ENCODE data around the gene SLC35G3. TPM values are rescaled to one million over a fixed set of nuclear protein-coding genes. Genes with fewer than 3 reads are reported as not detected.

Gene SLC35G3
- total RNA-seq, 1 experiment from 2014 or later: not detected

GRCh38 chr17:35227546-35227945 is 33.4 kb upstream of the SLC35G3 start:
- H3K9me3 ChIP-seq (ENCODE audit: insufficient read depth, low read depth): no peaks in the 10 kb centered on the region
- ChIA-PET CTCF (no interaction called here), POLR2A (ENCODE audit: unreplicated experiment) (no interaction called here)
- TF ChIP-seq EZH2 (IDR thresholded peaks at IDR 0.05; ENCODE audit: low read depth): no peak
- TF ChIP-seq, protein P1, sequence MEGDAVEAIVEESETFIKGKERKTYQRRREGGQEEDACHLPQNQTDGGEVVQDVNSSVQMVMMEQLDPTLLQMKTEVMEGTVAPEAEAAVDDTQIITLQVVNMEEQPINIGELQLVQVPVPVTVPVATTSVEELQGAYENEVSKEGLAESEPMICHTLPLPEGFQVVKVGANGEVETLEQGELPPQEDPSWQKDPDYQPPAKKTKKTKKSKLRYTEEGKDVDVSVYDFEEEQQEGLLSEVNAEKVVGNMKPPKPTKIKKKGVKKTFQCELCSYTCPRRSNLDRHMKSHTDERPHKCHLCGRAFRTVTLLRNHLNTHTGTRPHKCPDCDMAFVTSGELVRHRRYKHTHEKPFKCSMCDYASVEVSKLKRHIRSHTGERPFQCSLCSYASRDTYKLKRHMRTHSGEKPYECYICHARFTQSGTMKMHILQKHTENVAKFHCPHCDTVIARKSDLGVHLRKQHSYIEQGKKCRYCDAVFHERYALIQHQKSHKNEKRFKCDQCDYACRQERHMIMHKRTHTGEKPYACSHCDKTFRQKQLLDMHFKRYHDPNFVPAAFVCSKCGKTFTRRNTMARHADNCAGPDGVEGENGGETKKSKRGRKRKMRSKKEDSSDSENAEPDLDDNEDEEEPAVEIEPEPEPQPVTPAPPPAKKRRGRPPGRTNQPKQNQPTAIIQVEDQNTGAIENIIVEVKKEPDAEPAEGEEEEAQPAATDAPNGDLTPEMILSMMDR (conservative IDR thresholded peaks at IDR 0.05): no peak
- no peaks in the 10 kb centered on the region for H3K36me3 ChIP-seq (ENCODE audit: low read depth)
- H3K4me1 ChIP-seq (replicated peaks; ENCODE audit: insufficient read depth): no peaks in the 10 kb centered on the region
- no peaks in the 10 kb centered on the region for H4K20me1 ChIP-seq (ENCODE audit: insufficient read depth)
- H3F3A ChIP-seq (ENCODE audit: insufficient read depth, low read depth): no peaks in the 10 kb centered on the region
- H3K4me3 ChIP-seq: no peak overlapping the region
- DNase-seq: no peak
- no TSS peak for BruUV-seq (replicated peaks)
- no peak overlapping the region for H2AFZ ChIP-seq
- intact Hi-C loops (cut with micrococcal nuclease; ENCODE audit: unreplicated experiment): no loop called here
- H3K9me2 ChIP-seq (ENCODE audit: insufficient read depth): no peaks in the 10 kb centered on the region
- no peak overlapping the region for H3K4me2 ChIP-seq
- H3K27ac ChIP-seq: no peak overlapping the region
- no peaks in the 10 kb centered on the region for H3K79me2 ChIP-seq (ENCODE audit: low read depth)
- peaks cover 34% of the 10 kb centered on the region for H3K27me3 ChIP-seq (ENCODE audit: insufficient read depth, low read depth)

GRCh38 chr17:35224436-35224835 is 30.2 kb upstream of the SLC35G3 start:
- Histone ChIP-seq H3K4me3 (no peak overlapping the region), H3F3A (ENCODE audit: insufficient read depth, low read depth) (no peaks in the 10 kb centered on the region), H3K9me3 (ENCODE audit: insufficient read depth, low read depth) (no peaks in the 10 kb centered on the region), H3K4me2 (no peak overlapping the region), H3K4me1 (replicated peaks; ENCODE audit: insufficient read depth) (no peaks in the 10 kb centered on the region), H3K79me2 (ENCODE audit: low read depth) (no peaks in the 10 kb centered on the region), H3K27ac (no peak overlapping the region), H3K27me3 (ENCODE audit: insufficient read depth, low read depth) (peaks cover 24% of the 10 kb centered on the region), H2AFZ (no peak overlapping the region), H3K9me2 (ENCODE audit: insufficient read depth) (no peaks in the 10 kb centered on the region), H3K36me3 (ENCODE audit: low read depth) (no peaks in the 10 kb centered on the region), H4K20me1 (ENCODE audit: insufficient read depth) (no peaks in the 10 kb centered on the region)
- ChIA-PET POLR2A (ENCODE audit: unreplicated experiment) (no interaction called here), CTCF (no interaction called here)
- DNase-seq: no peak
- intact Hi-C loops (cut with micrococcal nuclease; ENCODE audit: unreplicated experiment): no loop called here
- TF ChIP-seq, protein P1 (conservative IDR thresholded peaks at IDR 0.05): no peak
- TF ChIP-seq EZH2 (IDR thresholded peaks at IDR 0.05; ENCODE audit: low read depth): no peak
- BruUV-seq (replicated peaks): no TSS peak

DNA sequence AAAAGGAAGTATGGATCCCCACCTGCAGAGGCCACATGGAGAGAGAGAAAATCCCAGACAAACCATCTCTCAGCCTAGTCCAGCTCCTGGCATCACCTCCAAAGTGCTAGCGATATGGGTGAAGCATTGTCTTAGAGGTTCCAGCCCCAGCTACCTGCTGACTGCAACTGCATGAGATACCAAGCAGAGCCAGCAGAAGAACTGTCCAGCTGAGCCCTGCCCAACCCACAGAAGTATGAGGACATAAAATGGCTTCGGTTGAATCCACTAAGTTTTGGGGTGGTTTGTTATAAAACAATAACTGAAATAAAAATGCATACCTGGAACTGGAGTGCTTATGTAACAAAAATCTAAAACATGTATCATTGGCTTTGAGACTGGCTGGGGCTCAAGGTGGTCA is 28.3 kb upstream of the SLC35G3 start:
- no peaks in the 10 kb centered on the region for H3K36me3 ChIP-seq (ENCODE audit: low read depth)
- H3K4me2 ChIP-seq: no peak overlapping the region
- H3F3A ChIP-seq (ENCODE audit: insufficient read depth, low read depth): no peaks in the 10 kb centered on the region
- H3K27ac ChIP-seq: no peak overlapping the region
- H3K9me3 ChIP-seq (ENCODE audit: insufficient read depth, low read depth): no peaks in the 10 kb centered on the region
- no TSS peak for BruUV-seq (replicated peaks)
- H3K79me2 ChIP-seq (ENCODE audit: low read depth): no peaks in the 10 kb centered on the region
- POLR2A ChIA-PET (ENCODE audit: unreplicated experiment): interaction anchor here (0.7 kb wide), 1 partner anchor 211 kb away, joined by 5 read pairs; no protein-coding TSS in a partner anchor
- H2AFZ ChIP-seq: no peak overlapping the region
- DNase-seq: no peak
- H3K27me3 ChIP-seq (ENCODE audit: insufficient read depth, low read depth): peaks cover 17% of the 10 kb centered on the region; the same call in 1 of the 2 replicates
- intact Hi-C loops (cut with micrococcal nuclease; ENCODE audit: unreplicated experiment): no loop called here
- no peaks in the 10 kb centered on the region for H3K9me2 ChIP-seq (ENCODE audit: insufficient read depth)
- no peaks in the 10 kb centered on the region for H4K20me1 ChIP-seq (ENCODE audit: insufficient read depth)
- no peaks in the 10 kb centered on the region for H3K4me1 ChIP-seq (replicated peaks; ENCODE audit: insufficient read depth)
- TF ChIP-seq, protein P1 (conservative IDR thresholded peaks at IDR 0.05): no peak
- no peak for TF ChIP-seq EZH2 (IDR thresholded peaks at IDR 0.05; ENCODE audit: low read depth)
- H3K4me3 ChIP-seq: no peak overlapping the region
- CTCF ChIA-PET: no interaction called here

All from PC-9 (cell line).